ENCODE data around the gene LKAAEAR1.

LKAAEAR1 gene

GRCh38 chr20:64049060-64049877 lies 34.9 kb downstream of the LKAAEAR1 start, which contains the start of gene SOX18:
SOX18 (minus strand) TSS chr20:64049639; CDS start chr20:64049516, 123 bp downstream.
- TF ChIP-seq CTCF (IDR thresholded peaks at IDR 0.05; ENCODE audit: low read depth, low read length, missing control alignments) = no peak
- no peak for DNase-seq (ENCODE audit: extremely low read depth, low read depth)
- no peak within 1 kb of the TSS for H3K4me3 ChIP-seq (replicated peaks; ENCODE audit: low read depth, low read length)

- H3K4me3 ChIP-seq (replicated peaks; ENCODE audit: low read depth, low read length) = no peak overlapping the region
- no peak for DNase-seq (ENCODE audit: extremely low read depth, low read depth)
- no peak for TF ChIP-seq CTCF (IDR thresholded peaks at IDR 0.05; ENCODE audit: low read depth, low read length, missing control alignments)
Observed at GRCh38 chr20:64048402-64049044, 35.7 kb downstream of the LKAAEAR1 start.

- TF ChIP-seq CTCF (IDR thresholded peaks at IDR 0.05; ENCODE audit: low read depth, low read length, missing control alignments) = no peak
- H3K4me3 ChIP-seq (replicated peaks; ENCODE audit: low read depth, low read length) = no peak overlapping the region
- DNase-seq (ENCODE audit: extremely low read depth, low read depth) = no peak
Observed at GRCh38 chr20:64047968-64048401, 36.2 kb downstream of the LKAAEAR1 start.

GRCh38 chr20:64047046-64047389 lies 37.2 kb downstream of the LKAAEAR1 start:
- DNase-seq (ENCODE audit: extremely low read depth, low read depth) = no peak
- no peak overlapping the region for H3K4me3 ChIP-seq (replicated peaks; ENCODE audit: low read depth, low read length)
- no peak for TF ChIP-seq CTCF (IDR thresholded peaks at IDR 0.05; ENCODE audit: low read depth, low read length, missing control alignments)

- no peak overlapping the region for H3K4me3 ChIP-seq (replicated peaks; ENCODE audit: low read depth, low read length)
- DNase-seq (ENCODE audit: extremely low read depth, low read depth) = no peak
- TF ChIP-seq CTCF (IDR thresholded peaks at IDR 0.05; ENCODE audit: low read depth, low read length, missing control alignments) = no peak
Observed at GRCh38 chr20:64045346-64046011, 38.7 kb downstream of the LKAAEAR1 start.

GRCh38 chr20:64044484-64045247 lies 39.5 kb downstream of the LKAAEAR1 start:
- no peak for TF ChIP-seq CTCF (IDR thresholded peaks at IDR 0.05; ENCODE audit: low read depth, low read length, missing control alignments)
- DNase-seq (ENCODE audit: extremely low read depth, low read depth) = no peak
- H3K4me3 ChIP-seq (replicated peaks; ENCODE audit: low read depth, low read length) = no peak overlapping the region
